ENCODE results near the gene SNX12.

The SNX12 gene

GRCh38 chrX:71068044-71068918 lies at the start of gene SNX12:
Gene SNX12, minus strand, starts transcription at chrX:71068334. Its CDS starts 28 bp downstream, at chrX:71068306.
- peaks cover 18% of the 10 kb centered on the region for H3K4me1 Mint-ChIP-seq (ENCODE audit: low read depth)
- H3K27ac Mint-ChIP-seq = peak within 1 kb of the TSS; percentile 97
- H3K9me3 Mint-ChIP-seq = no peaks in the 10 kb centered on the region
- DNase-seq = peak; percentile 88
- peaks cover 26% of the 10 kb centered on the region for H3K36me3 Mint-ChIP-seq (ENCODE audit: low read depth)
- peaks cover 42% of the 10 kb centered on the region for H3K27me3 Mint-ChIP-seq
- H3K4me3 Mint-ChIP-seq = peak within 1 kb of the TSS; percentile 85

GRCh38 chrX:71117358-71117757 lies 49.2 kb upstream of the SNX12 start:
- no peaks in the 10 kb centered on the region for H3K9me3 Mint-ChIP-seq
- H3K4me1 Mint-ChIP-seq (ENCODE audit: low read depth) = peaks cover 34% of the 10 kb centered on the region
- no peak for DNase-seq
- H3K4me3 Mint-ChIP-seq = no peak overlapping the region
- H3K36me3 Mint-ChIP-seq (ENCODE audit: low read depth) = peaks cover 25% of the 10 kb centered on the region
- peak overlapping the region; percentile 68 for H3K27ac Mint-ChIP-seq
- peaks cover 12% of the 10 kb centered on the region for H3K27me3 Mint-ChIP-seq

GRCh38 chrX:71111921-71112431 lies 43.8 kb upstream of the SNX12 start:
- Mint-ChIP-seq H3K36me3 (ENCODE audit: low read depth) (peaks cover 48% of the 10 kb centered on the region), H3K27me3 (peaks cover 5% of the 10 kb centered on the region), H3K27ac (peak overlapping the region; percentile 97), H3K4me3 (peak overlapping the region; percentile 94), H3K4me1 (ENCODE audit: low read depth) (peaks cover 46% of the 10 kb centered on the region), H3K9me3 (no peaks in the 10 kb centered on the region)
- no peak for DNase-seq

- Mint-ChIP-seq H3K27ac (peak within 1 kb of the TSS; percentile 97), H3K4me3 (peak within 1 kb of the TSS; percentile 94), H3K4me1 (ENCODE audit: low read depth) (peaks cover 52% of the 10 kb centered on the region), H3K9me3 (no peaks in the 10 kb centered on the region), H3K27me3 (peaks cover 5% of the 10 kb centered on the region), H3K36me3 (ENCODE audit: low read depth) (peaks cover 53% of the 10 kb centered on the region)
- DNase-seq = peak; percentile 71
These were observed 43.2 kb upstream of the SNX12 start, which contains the start of gene IL2RG for GRCh38 chrX:71111141-71111843. Gene IL2RG, minus strand, starts transcription at chrX:71111577. Its CDS starts 38 bp downstream, at chrX:71111539.

- peak overlapping the region; percentile 97 for H3K27ac Mint-ChIP-seq
- H3K27me3 Mint-ChIP-seq = peaks cover 10% of the 10 kb centered on the region
- H3K9me3 Mint-ChIP-seq = no peaks in the 10 kb centered on the region
- peak overlapping the region; percentile 94 for H3K4me3 Mint-ChIP-seq
- H3K36me3 Mint-ChIP-seq (ENCODE audit: low read depth) = peaks cover 68% of the 10 kb centered on the region
- peaks cover 64% of the 10 kb centered on the region for H3K4me1 Mint-ChIP-seq (ENCODE audit: low read depth)
- no peak for DNase-seq
These were observed 40.9 kb upstream of the SNX12 start for GRCh38 chrX:71109051-71109450.

- peak overlapping the region; percentile 94 for H3K4me3 Mint-ChIP-seq
- H3K9me3 Mint-ChIP-seq = no peaks in the 10 kb centered on the region
- peak overlapping the region; percentile 97 for H3K27ac Mint-ChIP-seq
- peaks cover 11% of the 10 kb centered on the region for H3K27me3 Mint-ChIP-seq
- peaks cover 71% of the 10 kb centered on the region for H3K36me3 Mint-ChIP-seq (ENCODE audit: low read depth)
- H3K4me1 Mint-ChIP-seq (ENCODE audit: low read depth) = peaks cover 70% of the 10 kb centered on the region
- no peak for DNase-seq
These were observed 39.7 kb upstream of the SNX12 start for GRCh38 chrX:71107762-71108360.

- DNase-seq = no peak
- no peaks in the 10 kb centered on the region for H3K9me3 Mint-ChIP-seq
- peaks cover 71% of the 10 kb centered on the region for H3K36me3 Mint-ChIP-seq (ENCODE audit: low read depth)
- H3K4me1 Mint-ChIP-seq (ENCODE audit: low read depth) = peaks cover 70% of the 10 kb centered on the region
- peaks cover 11% of the 10 kb centered on the region for H3K27me3 Mint-ChIP-seq
- H3K4me3 Mint-ChIP-seq = peak overlapping the region; percentile 94
- H3K27ac Mint-ChIP-seq = peak overlapping the region; percentile 97
These were observed 39.1 kb upstream of the SNX12 start for GRCh38 chrX:71107245-71107644.

GRCh38 chrX:71106427-71106826 lies 38.3 kb upstream of the SNX12 start, which contains the start of gene CXorf65:
Gene CXorf65, minus strand, starts transcription at chrX:71106740. Its CDS starts 184 bp downstream, at chrX:71106556.
- peaks cover 70% of the 10 kb centered on the region for H3K36me3 Mint-ChIP-seq (ENCODE audit: low read depth)

GRCh38 chrX:71105628-71106027 lies 37.5 kb upstream of the SNX12 start:
- H3K27me3 Mint-ChIP-seq = peaks cover 17% of the 10 kb centered on the region
- peaks cover 78% of the 10 kb centered on the region for H3K4me1 Mint-ChIP-seq (ENCODE audit: low read depth)
- DNase-seq = peak; percentile 9
- no peaks in the 10 kb centered on the region for H3K9me3 Mint-ChIP-seq
- H3K36me3 Mint-ChIP-seq (ENCODE audit: low read depth) = peaks cover 62% of the 10 kb centered on the region
- H3K4me3 Mint-ChIP-seq = peak overlapping the region; percentile 35
- peak overlapping the region; percentile 97 for H3K27ac Mint-ChIP-seq

More at GRCh38 chrX:71106427-71106826, 38.3 kb upstream of the SNX12 start, which contains the start of gene CXorf65:
- peak; percentile 37 for DNase-seq
- H3K9me3 Mint-ChIP-seq = no peaks in the 10 kb centered on the region
- H3K27me3 Mint-ChIP-seq = peaks cover 11% of the 10 kb centered on the region
- peak within 1 kb of the TSS; percentile 97 for H3K27ac Mint-ChIP-seq
- H3K4me3 Mint-ChIP-seq = peak within 1 kb of the TSS; percentile 94
- peaks cover 70% of the 10 kb centered on the region for H3K4me1 Mint-ChIP-seq (ENCODE audit: low read depth)

GRCh38 chrX:71103110-71103983 lies 35.2 kb upstream of the SNX12 start:
- peak; percentile 63 for DNase-seq
- peaks cover 39% of the 10 kb centered on the region for H3K36me3 Mint-ChIP-seq (ENCODE audit: low read depth)
- peak overlapping the region; percentile 72 for H3K4me3 Mint-ChIP-seq
- H3K4me1 Mint-ChIP-seq (ENCODE audit: low read depth) = peaks cover 84% of the 10 kb centered on the region
- H3K27me3 Mint-ChIP-seq = peaks cover 23% of the 10 kb centered on the region
- peak overlapping the region; percentile 91 for H3K27ac Mint-ChIP-seq
- H3K9me3 Mint-ChIP-seq = no peaks in the 10 kb centered on the region

- Mint-ChIP-seq H3K27ac (no peak overlapping the region), H3K36me3 (ENCODE audit: low read depth) (peaks cover 28% of the 10 kb centered on the region), H3K27me3 (peaks cover 23% of the 10 kb centered on the region), H3K4me3 (no peak overlapping the region), H3K9me3 (no peaks in the 10 kb centered on the region), H3K4me1 (ENCODE audit: low read depth) (peaks cover 80% of the 10 kb centered on the region)
- no peak for DNase-seq
These were observed 34.2 kb upstream of the SNX12 start for GRCh38 chrX:71102292-71102691.

- Mint-ChIP-seq H3K27me3 (peaks cover 28% of the 10 kb centered on the region), H3K27ac (peak overlapping the region; percentile 62), H3K9me3 (no peaks in the 10 kb centered on the region), H3K36me3 (ENCODE audit: low read depth) (peaks cover 17% of the 10 kb centered on the region), H3K4me1 (ENCODE audit: low read depth) (peaks cover 77% of the 10 kb centered on the region), H3K4me3 (no peak overlapping the region)
- no peak for DNase-seq
These were observed 32.7 kb upstream of the SNX12 start for GRCh38 chrX:71100581-71101505.
